Astrocyte of the cerebellum (primary cell): ENCODE measurements around the gene CBR3.
A peak's percentile ranks its signal among the peaks of the same experiment; 100 is the strongest.
"Not testable (repeated sequence)": the region's sequence is repeated elsewhere in the genome, so short reads cannot be mapped to it uniquely, and the experiment has no call there.

Experiments used
- DNase-seq: peaks from one replicate; pipeline ENCODE4 v3.0.0-alpha.2; 2011; ENCODE audit warnings: low read depth
- H3K4me3 ChIP-seq: 2 replicates; pipeline ENCODE4 v1.5.1; 2011; ENCODE audit warnings: mild to moderate bottlenecking, low read depth, low read length, moderate library complexity
- in situ Hi-C: cut with HindIII; loops from 2 replicates; pipeline ENCODE4 v1.10.0; 2017; ENCODE audit warnings: low sequenced_read_pairs
- TF ChIP-seq, protein P1 (sequence below): IDR thresholded peaks from 2 replicates; pipeline ENCODE4 v1.5.1; 2012; ENCODE audit warnings: low read length, low read depth, moderate library complexity, mild to moderate bottlenecking; ENCODE audit errors: missing control alignments

Gene CBR3

DNA sequence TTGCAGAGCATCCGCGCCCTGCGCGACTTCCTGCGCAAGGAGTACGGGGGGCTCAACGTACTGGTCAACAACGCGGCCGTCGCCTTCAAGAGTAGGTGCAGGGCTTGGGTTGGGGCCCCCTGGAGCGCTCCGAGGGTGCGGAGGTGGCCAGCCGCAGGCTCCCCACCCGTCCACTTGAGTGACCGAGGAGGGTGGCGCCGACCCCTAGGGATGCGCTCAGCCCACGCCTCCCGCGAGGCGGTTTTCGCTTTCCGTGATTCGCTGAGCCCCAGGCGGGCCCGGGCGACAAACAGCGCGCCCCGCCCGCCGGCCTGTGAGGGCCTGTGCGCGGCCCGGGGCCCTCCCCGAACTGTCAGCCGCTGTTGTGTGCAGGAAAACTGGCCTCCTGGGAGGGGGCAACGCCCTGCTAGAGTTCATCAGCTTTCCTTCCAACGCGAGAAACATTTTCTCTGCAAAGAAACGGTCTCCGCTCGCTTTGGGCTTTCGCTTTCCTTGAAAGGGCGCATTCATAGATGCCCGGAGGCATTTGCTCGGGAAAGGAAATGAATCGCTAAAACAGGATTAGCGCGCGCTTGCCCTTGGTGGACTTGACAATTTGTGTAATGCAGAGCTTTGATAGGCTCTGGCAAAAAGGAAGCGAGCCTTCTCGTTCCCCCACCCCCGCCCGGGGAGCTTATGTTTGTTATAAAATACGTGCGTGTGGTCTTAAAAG, 668 bp downstream of the CBR3 start:
- TF ChIP-seq, protein P1, sequence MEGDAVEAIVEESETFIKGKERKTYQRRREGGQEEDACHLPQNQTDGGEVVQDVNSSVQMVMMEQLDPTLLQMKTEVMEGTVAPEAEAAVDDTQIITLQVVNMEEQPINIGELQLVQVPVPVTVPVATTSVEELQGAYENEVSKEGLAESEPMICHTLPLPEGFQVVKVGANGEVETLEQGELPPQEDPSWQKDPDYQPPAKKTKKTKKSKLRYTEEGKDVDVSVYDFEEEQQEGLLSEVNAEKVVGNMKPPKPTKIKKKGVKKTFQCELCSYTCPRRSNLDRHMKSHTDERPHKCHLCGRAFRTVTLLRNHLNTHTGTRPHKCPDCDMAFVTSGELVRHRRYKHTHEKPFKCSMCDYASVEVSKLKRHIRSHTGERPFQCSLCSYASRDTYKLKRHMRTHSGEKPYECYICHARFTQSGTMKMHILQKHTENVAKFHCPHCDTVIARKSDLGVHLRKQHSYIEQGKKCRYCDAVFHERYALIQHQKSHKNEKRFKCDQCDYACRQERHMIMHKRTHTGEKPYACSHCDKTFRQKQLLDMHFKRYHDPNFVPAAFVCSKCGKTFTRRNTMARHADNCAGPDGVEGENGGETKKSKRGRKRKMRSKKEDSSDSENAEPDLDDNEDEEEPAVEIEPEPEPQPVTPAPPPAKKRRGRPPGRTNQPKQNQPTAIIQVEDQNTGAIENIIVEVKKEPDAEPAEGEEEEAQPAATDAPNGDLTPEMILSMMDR: no peak
- in situ Hi-C loops: no loop called here
- peak; percentile 62 for DNase-seq
- peak overlapping the region; percentile 60 for H3K4me3 ChIP-seq

DNA sequence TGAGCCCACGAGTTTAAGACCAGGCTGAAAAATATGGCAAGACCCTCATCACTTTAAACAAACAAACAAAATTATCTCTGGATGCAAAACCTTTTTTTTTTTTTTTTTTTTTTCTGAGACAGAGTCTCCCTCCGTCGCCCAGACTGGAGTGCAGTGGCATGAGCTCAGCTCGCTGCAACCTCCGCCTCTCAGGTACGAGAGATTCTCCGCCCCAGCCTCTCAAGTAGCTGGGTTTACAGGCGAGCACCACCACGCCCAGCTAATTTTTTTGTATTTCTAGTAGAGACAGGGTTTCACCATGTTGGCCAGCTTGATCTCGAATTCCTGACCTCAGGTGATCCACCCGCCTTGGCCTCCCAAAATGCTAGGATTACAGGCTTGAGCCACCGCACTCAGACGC, 4.9 kb downstream of the CBR3 start:
- in situ Hi-C loops, H3K4me3 ChIP-seq, DNase-seq: not testable (repeated sequence)

DNA sequence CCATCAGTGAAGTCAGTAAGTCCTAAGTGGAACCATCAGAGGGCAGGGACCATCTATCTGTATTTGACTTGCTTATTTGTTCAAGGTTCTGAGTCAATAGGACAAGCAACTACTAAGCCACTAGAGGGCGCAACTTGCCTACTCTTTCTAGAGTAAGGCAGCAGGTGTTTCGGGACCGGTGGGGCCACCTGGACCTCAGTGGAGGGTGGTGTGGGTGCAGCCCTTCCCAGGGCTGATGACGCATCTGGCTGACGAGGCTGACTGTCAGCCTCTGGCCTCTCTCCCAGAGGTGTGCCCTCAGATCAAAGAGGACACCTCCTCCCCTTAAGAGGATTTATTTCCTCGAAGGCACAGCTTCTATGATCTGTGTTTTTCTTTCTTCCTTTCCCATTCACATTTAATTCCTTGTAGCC, 6.6 kb downstream of the CBR3 start:
- peak; percentile 68 for DNase-seq
- TF ChIP-seq, protein P1: peak; percentile 82
- H3K4me3 ChIP-seq: no peak overlapping the region
- in situ Hi-C loops: no loop called here

DNA sequence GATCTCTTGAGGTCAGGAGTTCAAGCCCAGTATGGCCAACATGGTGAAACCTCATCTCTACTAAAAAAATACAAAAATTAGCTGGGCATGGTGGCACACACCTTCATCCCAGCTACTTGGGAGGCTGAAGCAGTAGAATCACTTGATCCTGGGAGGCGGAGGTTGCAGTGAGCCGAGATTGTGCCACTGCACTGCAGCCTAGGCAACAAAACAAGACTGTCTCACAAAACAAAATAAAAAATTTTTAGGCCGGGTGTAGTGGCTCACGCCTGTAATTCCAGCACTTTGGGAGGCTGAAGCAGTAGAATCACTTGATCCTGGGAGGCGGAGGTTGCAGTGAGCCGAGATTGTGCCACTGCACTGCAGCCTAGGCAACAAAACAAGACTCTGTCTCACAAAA, 9.4 kb downstream of the CBR3 start:
- H3K4me3 ChIP-seq, DNase-seq, in situ Hi-C loops: not testable (repeated sequence)

DNA sequence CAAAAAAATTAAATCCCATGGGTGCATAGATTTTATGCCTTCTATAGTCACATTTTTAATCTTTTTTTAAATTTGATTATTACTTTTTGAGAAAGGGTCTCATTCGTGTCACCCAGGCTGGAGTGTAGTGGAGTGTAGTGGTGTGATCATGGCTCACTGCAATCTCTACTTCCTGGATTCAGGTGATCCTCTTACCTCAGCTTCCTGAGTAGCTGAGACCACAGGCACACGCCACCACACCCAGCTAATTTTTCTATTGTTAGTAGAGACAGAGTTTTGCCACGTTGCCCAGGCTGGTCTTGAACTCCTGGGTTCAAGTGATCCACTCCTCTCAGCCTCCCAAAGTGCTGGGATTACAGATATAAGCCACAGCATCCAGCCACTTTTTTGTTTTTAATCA, 10.4 kb downstream of the CBR3 start:
- H3K4me3 ChIP-seq: no peak overlapping the region
- TF ChIP-seq, protein P1: no peak
- in situ Hi-C loops: no loop called here
- DNase-seq: no peak

DNA sequence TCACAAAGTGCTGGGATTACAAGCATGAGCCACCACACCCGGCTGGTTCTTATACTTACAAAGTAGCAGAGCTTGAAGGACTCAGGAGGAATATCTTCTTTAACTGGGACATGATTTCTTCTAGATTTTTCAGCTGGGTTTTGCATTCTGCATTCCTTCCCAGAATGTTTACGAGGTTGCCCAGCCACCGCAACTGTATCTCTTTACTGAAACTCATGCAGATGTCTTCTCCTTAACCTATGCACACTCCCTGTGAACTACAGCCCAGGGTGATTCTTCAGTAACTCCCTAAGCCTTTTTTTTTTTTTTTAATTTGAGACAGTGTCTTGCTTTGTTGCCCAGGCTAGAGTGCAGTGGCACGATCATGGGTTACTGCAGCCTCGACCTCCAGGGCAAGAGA, 13.0 kb downstream of the CBR3 start:
- DNase-seq: no peak
- H3K4me3 ChIP-seq: no peak overlapping the region
- in situ Hi-C loops: no loop called here
- TF ChIP-seq, protein P1: no peak

DNA sequence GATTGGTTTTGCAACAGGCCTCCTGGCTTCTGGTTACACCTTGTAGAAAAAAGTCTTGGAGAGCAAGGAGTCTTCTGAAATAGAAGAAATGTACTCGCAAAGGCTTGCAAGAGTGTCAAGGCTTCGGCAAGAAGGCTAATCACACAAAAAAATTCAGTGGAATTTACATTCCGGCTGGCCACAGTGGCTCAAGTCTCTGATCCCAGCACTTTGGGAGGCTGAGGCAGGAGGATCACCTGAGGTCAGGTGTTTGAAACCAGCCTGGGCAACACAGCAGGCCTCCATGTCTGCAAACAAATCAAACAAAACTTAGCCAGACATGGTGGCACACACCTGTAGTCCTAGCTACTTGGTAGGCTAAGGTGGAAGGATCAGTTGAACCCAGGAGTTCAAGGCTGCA, 14.0 kb downstream of the CBR3 start:
- in situ Hi-C loops: no loop called here
- no peak for DNase-seq
- no peak overlapping the region for H3K4me3 ChIP-seq
- TF ChIP-seq, protein P1: no peak
